Measurements from ENCODE around the gene ZBTB16.

The ZBTB16 gene

GRCh38 chr11:114257621-114258558 is 198.4 kb downstream of the ZBTB16 start:
- Histone ChIP-seq H3K4me3 (ENCODE audit: low read depth, low read length) (no peak overlapping the region), H3K9me3 (ENCODE audit: control insufficient read depth, low read length) (no peaks in the 10 kb centered on the region), H3K4me2 (ENCODE audit: low read length) (no peak overlapping the region), H3K9ac (no peak overlapping the region), H3K79me2 (no peaks in the 10 kb centered on the region), H3K36me3 (ENCODE audit: control insufficient read depth, insufficient read depth, low read length) (no peaks in the 10 kb centered on the region), H3K4me1 (peaks cover 8% of the 10 kb centered on the region), H3K27ac (peak overlapping the region; percentile 42), H2AFZ (no peak overlapping the region), H3K27me3 (ENCODE audit: control insufficient read depth, insufficient read depth, low read length) (no peaks in the 10 kb centered on the region)
- TF ChIP-seq, protein P1, sequence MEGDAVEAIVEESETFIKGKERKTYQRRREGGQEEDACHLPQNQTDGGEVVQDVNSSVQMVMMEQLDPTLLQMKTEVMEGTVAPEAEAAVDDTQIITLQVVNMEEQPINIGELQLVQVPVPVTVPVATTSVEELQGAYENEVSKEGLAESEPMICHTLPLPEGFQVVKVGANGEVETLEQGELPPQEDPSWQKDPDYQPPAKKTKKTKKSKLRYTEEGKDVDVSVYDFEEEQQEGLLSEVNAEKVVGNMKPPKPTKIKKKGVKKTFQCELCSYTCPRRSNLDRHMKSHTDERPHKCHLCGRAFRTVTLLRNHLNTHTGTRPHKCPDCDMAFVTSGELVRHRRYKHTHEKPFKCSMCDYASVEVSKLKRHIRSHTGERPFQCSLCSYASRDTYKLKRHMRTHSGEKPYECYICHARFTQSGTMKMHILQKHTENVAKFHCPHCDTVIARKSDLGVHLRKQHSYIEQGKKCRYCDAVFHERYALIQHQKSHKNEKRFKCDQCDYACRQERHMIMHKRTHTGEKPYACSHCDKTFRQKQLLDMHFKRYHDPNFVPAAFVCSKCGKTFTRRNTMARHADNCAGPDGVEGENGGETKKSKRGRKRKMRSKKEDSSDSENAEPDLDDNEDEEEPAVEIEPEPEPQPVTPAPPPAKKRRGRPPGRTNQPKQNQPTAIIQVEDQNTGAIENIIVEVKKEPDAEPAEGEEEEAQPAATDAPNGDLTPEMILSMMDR (IDR thresholded peaks at IDR 0.05): peak; percentile 7

DNA sequence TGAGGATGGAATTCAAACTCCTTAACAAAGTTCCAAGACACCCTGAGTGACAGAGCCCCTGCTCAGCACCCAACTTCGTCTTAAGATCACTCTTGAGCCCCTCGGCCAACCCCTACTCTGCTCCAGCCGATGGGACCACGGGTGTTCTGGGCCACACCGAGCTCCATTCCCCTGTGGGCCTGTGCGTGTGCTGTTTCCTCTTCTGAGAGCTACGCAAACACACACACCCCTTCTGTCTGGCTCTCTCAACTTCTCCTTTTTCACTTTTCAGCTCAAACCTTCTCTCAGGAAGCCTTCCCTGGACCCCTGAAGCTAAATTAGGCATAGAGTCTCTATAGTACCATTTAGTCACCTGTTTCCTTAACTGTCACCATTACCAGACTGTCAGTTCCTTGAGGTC is 199.2 kb downstream of the ZBTB16 start:
- Histone ChIP-seq H3K79me2 (no peaks in the 10 kb centered on the region), H3K4me3 (ENCODE audit: low read depth, low read length) (no peak overlapping the region), H3K4me1 (peaks cover 8% of the 10 kb centered on the region), H2AFZ (no peak overlapping the region), H3K27ac (peak overlapping the region; percentile 42), H3K36me3 (ENCODE audit: control insufficient read depth, insufficient read depth, low read length) (no peaks in the 10 kb centered on the region), H3K27me3 (ENCODE audit: control insufficient read depth, insufficient read depth, low read length) (no peaks in the 10 kb centered on the region), H3K9ac (no peak overlapping the region), H3K9me3 (ENCODE audit: control insufficient read depth, low read length) (no peaks in the 10 kb centered on the region), H3K4me2 (ENCODE audit: low read length) (no peak overlapping the region)
- TF ChIP-seq, protein P1 (IDR thresholded peaks at IDR 0.05): no peak

- Histone ChIP-seq H3K27me3 (ENCODE audit: control insufficient read depth, insufficient read depth, low read length) (no peaks in the 10 kb centered on the region), H3K27ac (peak overlapping the region; percentile 42), H3K4me1 (peaks cover 8% of the 10 kb centered on the region), H3K4me3 (ENCODE audit: low read depth, low read length) (no peak overlapping the region), H3K9me3 (ENCODE audit: control insufficient read depth, low read length) (no peaks in the 10 kb centered on the region), H3K4me2 (ENCODE audit: low read length) (no peak overlapping the region), H2AFZ (no peak overlapping the region), H3K9ac (no peak overlapping the region), H3K36me3 (ENCODE audit: control insufficient read depth, insufficient read depth, low read length) (no peaks in the 10 kb centered on the region), H3K79me2 (no peaks in the 10 kb centered on the region)
- TF ChIP-seq, protein P1 (IDR thresholded peaks at IDR 0.05): no peak
These were observed 199.6 kb downstream of the ZBTB16 start for GRCh38 chr11:114259124-114259526.

DNA sequence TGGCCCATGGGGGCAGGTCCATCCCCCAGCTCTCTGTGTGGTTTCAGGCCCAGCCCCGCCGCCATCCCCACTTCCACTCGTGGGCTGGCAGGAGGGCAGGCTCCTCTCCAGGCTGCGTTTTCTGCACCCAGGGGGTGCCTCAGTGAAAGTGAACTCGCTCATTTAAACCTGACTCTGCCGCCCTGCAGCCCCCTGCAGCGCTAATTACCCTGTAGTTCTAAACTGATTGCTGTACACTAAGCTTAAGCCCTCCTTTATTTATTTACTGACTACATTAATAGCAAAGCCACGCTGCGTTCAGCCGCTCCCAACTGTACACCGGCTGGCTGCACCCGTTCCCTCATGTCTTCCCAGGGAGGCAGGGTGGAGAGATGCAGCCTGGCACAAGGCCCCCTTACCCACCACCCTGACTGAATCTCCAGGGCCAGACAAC is 200.1 kb downstream of the ZBTB16 start:
- Histone ChIP-seq H3K4me2 (ENCODE audit: low read length) (no peak overlapping the region), H3K9me3 (ENCODE audit: control insufficient read depth, low read length) (no peaks in the 10 kb centered on the region), H2AFZ (no peak overlapping the region), H3K27me3 (ENCODE audit: control insufficient read depth, insufficient read depth, low read length) (no peaks in the 10 kb centered on the region), H3K4me1 (peaks cover 8% of the 10 kb centered on the region), H3K27ac (no peak overlapping the region), H3K9ac (no peak overlapping the region), H3K4me3 (ENCODE audit: low read depth, low read length) (no peak overlapping the region), H3K36me3 (ENCODE audit: control insufficient read depth, insufficient read depth, low read length) (no peaks in the 10 kb centered on the region), H3K79me2 (no peaks in the 10 kb centered on the region)
- TF ChIP-seq, protein P1 (IDR thresholded peaks at IDR 0.05): no peak

All from parathyroid adenoma (tissue), 2 donors.